Ectodermal cell (in vitro differentiated cells): ENCODE measurements around the gene GNG7.
"Not testable (repeated sequence)": the region's sequence is repeated elsewhere in the genome, so short reads cannot be mapped to it uniquely, and the experiment has no call there.

ENCODE experiments used
- H3K27ac ChIP-seq: 2 replicates; pipeline ENCODE4 v1.7.0; 2013; ENCODE audit warnings: mild to moderate bottlenecking, low read depth, low read length; ENCODE audit not compliant: insufficient read depth, poor library complexity, severe bottlenecking
- H3K27me3 ChIP-seq: 2 replicates; pipeline ENCODE4 v1.7.0; 2013; ENCODE audit warnings: mild to moderate bottlenecking, low read length; ENCODE audit not compliant: insufficient read depth, control insufficient read depth, poor library complexity, severe bottlenecking
- H3K36me3 ChIP-seq: one replicate; pipeline ENCODE4 v1.7.0; 2013; ENCODE audit warnings: low read length; ENCODE audit not compliant: control insufficient read depth, insufficient read depth
- H3K4me1 ChIP-seq: one replicate; pipeline ENCODE4 v1.7.0; 2013; ENCODE audit warnings: low read length; ENCODE audit not compliant: control insufficient read depth, insufficient read depth
- H3K4me3 ChIP-seq: 2 replicates; pipeline ENCODE4 v1.7.0; 2013; ENCODE audit warnings: low read depth, low read length, control low read depth; ENCODE audit not compliant: insufficient read depth
- H3K9me3 ChIP-seq: 2 replicates; pipeline ENCODE4 v1.7.0; 2013; ENCODE audit warnings: mild to moderate bottlenecking, low read length, moderate library complexity; ENCODE audit not compliant: control insufficient read depth
- WGBS, 2 experiments: methylation state at CpG; one replicate each; pipeline ENCODE4 v1.1.7; 2013; ENCODE audit warnings: missing lambda C conversion rate in 2 of 2; 5-methylcytosine and 5-hydroxymethylcytosine counted together

The GNG7 gene

GRCh38 chr19:2713170-2713569, 10.7 kb upstream of the GNG7 start:
- not testable (repeated sequence) for H3K4me1 ChIP-seq, H3K36me3 ChIP-seq, H3K27me3 ChIP-seq, H3K27ac ChIP-seq, H3K4me3 ChIP-seq, H3K9me3 ChIP-seq
- WGBS, 2 experiments, result 78 to 79% methylated on average over 3 of the region's 3 CpGs

GRCh38 chr19:2711875-2712205, 9.3 kb upstream of the GNG7 start:
- WGBS, 2 experiments, result 84 to 85% methylated on average over 5 of the region's 5 CpGs
- no peaks in the 10 kb centered on the region for H3K27me3 ChIP-seq

GRCh38 chr19:2711172-2711874, 8.8 kb upstream of the GNG7 start:
- no peaks in the 10 kb centered on the region for H3K27me3 ChIP-seq
- H3K27ac ChIP-seq, result no peak overlapping the region
- no peak overlapping the region for H3K4me3 ChIP-seq
- H3K9me3 ChIP-seq, result no peaks in the 10 kb centered on the region
- H3K4me1 ChIP-seq, result no peaks in the 10 kb centered on the region
- no peaks in the 10 kb centered on the region for H3K36me3 ChIP-seq
- 80 to 81% methylated on average over 17 of the region's 17 CpGs for WGBS, 2 experiments

More at GRCh38 chr19:2711875-2712205, 9.3 kb upstream of the GNG7 start:
- Histone ChIP-seq H3K36me3 (no peaks in the 10 kb centered on the region), H3K27ac (no peak overlapping the region), H3K4me3 (no peak overlapping the region), H3K4me1 (no peaks in the 10 kb centered on the region), H3K9me3 (no peaks in the 10 kb centered on the region)

GRCh38 chr19:2706251-2706650, 3.8 kb upstream of the GNG7 start:
- Histone ChIP-seq H3K36me3 (no peaks in the 10 kb centered on the region), H3K9me3 (no peaks in the 10 kb centered on the region), H3K27me3 (peaks cover 11% of the 10 kb centered on the region), H3K27ac (no peak overlapping the region), H3K4me3 (no peak overlapping the region), H3K4me1 (peaks cover 8% of the 10 kb centered on the region)
- 94 to 95% methylated on average over 5 of the region's 5 CpGs for WGBS, 2 experiments

GRCh38 chr19:2703691-2704216, 1.3 kb upstream of the GNG7 start:
- Histone ChIP-seq H3K4me1 (peaks cover 15% of the 10 kb centered on the region), H3K4me3 (no peak overlapping the region), H3K36me3 (no peaks in the 10 kb centered on the region), H3K9me3 (no peaks in the 10 kb centered on the region), H3K27ac (no peak overlapping the region), H3K27me3 (peaks cover 29% of the 10 kb centered on the region)
- WGBS, 2 experiments, result 85 to 87% methylated on average over 6 of the region's 6 CpGs

- WGBS, 2 experiments, result 82 to 86% methylated on average over 5 of the region's 5 CpGs
- H3K4me1 ChIP-seq, result peaks cover 15% of the 10 kb centered on the region
- H3K36me3 ChIP-seq, result no peaks in the 10 kb centered on the region
- no peak overlapping the region for H3K27ac ChIP-seq
- H3K27me3 ChIP-seq, result peaks cover 29% of the 10 kb centered on the region
- H3K9me3 ChIP-seq, result no peaks in the 10 kb centered on the region
- H3K4me3 ChIP-seq, result no peak overlapping the region
Measured at GRCh38 chr19:2703077-2703437, 563 bp upstream of the GNG7 start.

GRCh38 chr19:2701361-2702169, 929 bp downstream of the GNG7 start:
- peak overlapping the region; percentile 65 for H3K4me3 ChIP-seq
- WGBS, 2 experiments, result 10% methylated on average over 9 of the region's 9 CpGs
- H3K4me1 ChIP-seq, result peaks cover 15% of the 10 kb centered on the region
- no peaks in the 10 kb centered on the region for H3K36me3 ChIP-seq
- H3K27me3 ChIP-seq, result peaks cover 29% of the 10 kb centered on the region
- H3K27ac ChIP-seq, result no peak overlapping the region
- no peaks in the 10 kb centered on the region for H3K9me3 ChIP-seq

- Histone ChIP-seq H3K4me1 (peaks cover 15% of the 10 kb centered on the region), H3K27me3 (peaks cover 29% of the 10 kb centered on the region), H3K27ac (no peak overlapping the region), H3K4me3 (no peak overlapping the region), H3K36me3 (no peaks in the 10 kb centered on the region), H3K9me3 (no peaks in the 10 kb centered on the region)
- 34 to 37% methylated on average over 26 of the region's 26 CpGs for WGBS, 2 experiments
Measured at GRCh38 chr19:2700660-2701360, 1.7 kb downstream of the GNG7 start.

GRCh38 chr19:2699413-2700140, 2.9 kb downstream of the GNG7 start:
- no peak overlapping the region for H3K4me3 ChIP-seq
- H3K27me3 ChIP-seq, result peaks cover 29% of the 10 kb centered on the region
- WGBS, 2 experiments, result 91 to 92% methylated on average over 15 of the region's 15 CpGs

More at GRCh38 chr19:2699413-2700140, 2.9 kb downstream of the GNG7 start:
- no peak overlapping the region for H3K27ac ChIP-seq
- H3K9me3 ChIP-seq, result no peaks in the 10 kb centered on the region
- H3K4me1 ChIP-seq, result peaks cover 15% of the 10 kb centered on the region
- no peaks in the 10 kb centered on the region for H3K36me3 ChIP-seq
